H9 (cell line): ENCODE data around the gene PELI3. TPM values are rescaled to one million over a fixed set of nuclear protein-coding genes. Genes with fewer than 3 reads are reported as not detected.
A peak's percentile ranks its signal among the peaks of the same experiment; 100 is the strongest.

ENCODE experiments used
- DNase-seq: peaks from one replicate; pipeline ENCODE4 v3.0.0-alpha.2; 2017
- H2AFZ ChIP-seq: one replicate; pipeline ENCODE4 v1.6.1; 2013; ENCODE audit warnings: mild to moderate bottlenecking, low read length, control low read depth, moderate library complexity
- H2AK5ac ChIP-seq: 2 replicates; pipeline ENCODE4 v1.6.1; 2013; ENCODE audit warnings: low read length, control low read depth, mixed read lengths; ENCODE audit not compliant: insufficient read length
- H2BK120ac ChIP-seq: one replicate; pipeline ENCODE4 v1.6.1; 2013; ENCODE audit warnings: low read depth, mild to moderate bottlenecking, low read length, control low read depth, inconsistent platforms; ENCODE audit not compliant: poor library complexity, severe bottlenecking
- H2BK12ac ChIP-seq: 2 replicates; pipeline ENCODE4 v1.6.1; 2013; ENCODE audit warnings: low read length, control low read depth, mixed read lengths, low read depth; ENCODE audit not compliant: insufficient read length
- H2BK15ac ChIP-seq: 2 replicates; pipeline ENCODE4 v1.6.1; 2013; ENCODE audit warnings: low read depth, low read length, control low read depth
- H2BK20ac ChIP-seq: one replicate; pipeline ENCODE4 v1.6.1; 2013; ENCODE audit warnings: low read depth, mild to moderate bottlenecking, low read length, control low read depth, inconsistent platforms; ENCODE audit not compliant: poor library complexity, severe bottlenecking
- H2BK5ac ChIP-seq: 2 replicates; pipeline ENCODE4 v1.6.1; 2013; ENCODE audit warnings: low read length, control low read depth, mixed read lengths; ENCODE audit not compliant: insufficient read length
- H3K14ac ChIP-seq: 2 replicates; pipeline ENCODE4 v1.6.1; 2013; ENCODE audit warnings: low read length, control low read depth; ENCODE audit not compliant: insufficient read depth
- H3K18ac ChIP-seq: 2 replicates; pipeline ENCODE4 v1.6.1; 2013; ENCODE audit warnings: low read depth, mild to moderate bottlenecking, mixed read lengths, low read length, control low read depth; ENCODE audit not compliant: insufficient read length
- H3K23ac ChIP-seq: 2 replicates; pipeline ENCODE4 v1.6.1; 2013; ENCODE audit warnings: low read length, control low read depth, mixed read lengths, low read depth; ENCODE audit not compliant: insufficient read length
- H3K23me2 ChIP-seq: 2 replicates; pipeline ENCODE4 v1.6.1; 2013; ENCODE audit warnings: low read depth, mild to moderate bottlenecking, mixed read lengths, low read length, control low read depth; ENCODE audit not compliant: insufficient read length, poor library complexity, severe bottlenecking
- H3K27ac ChIP-seq: 2 replicates; pipeline ENCODE4 v1.5.1; 2013; ENCODE audit warnings: low read length, control low read depth, mixed read lengths, low read depth; ENCODE audit not compliant: insufficient read length
- H3K27me3 ChIP-seq: 2 replicates; pipeline ENCODE4 v1.6.1; 2013; ENCODE audit warnings: low read length, control low read depth, inconsistent platforms; ENCODE audit not compliant: insufficient read depth
- H3K4ac ChIP-seq: 2 replicates; pipeline ENCODE4 v1.6.1; 2013; ENCODE audit warnings: low read depth, mild to moderate bottlenecking, control low read depth, inconsistent platforms, low read length, moderate library complexity
- H3K4me1 ChIP-seq: 2 replicates; pipeline ENCODE4 v1.6.1; 2013; ENCODE audit warnings: low read length, control low read depth, inconsistent platforms; ENCODE audit not compliant: insufficient read depth
- H3K4me2 ChIP-seq: 2 replicates; pipeline ENCODE4 v1.6.1; 2013; ENCODE audit warnings: low read length, control low read depth, mixed read lengths; ENCODE audit not compliant: insufficient read length, insufficient read depth
- H3K56ac ChIP-seq: 2 replicates; pipeline ENCODE4 v1.6.1; 2013; ENCODE audit warnings: low read depth, mild to moderate bottlenecking, mixed read lengths, low read length, control low read depth; ENCODE audit not compliant: insufficient read length
- H3K79me1 ChIP-seq: 2 replicates; pipeline ENCODE4 v1.6.1; 2013; ENCODE audit warnings: low read depth, mild to moderate bottlenecking, moderate library complexity, low read length, control low read depth, inconsistent platforms; ENCODE audit not compliant: insufficient read depth, poor library complexity, severe bottlenecking
- H3K79me2 ChIP-seq: 2 replicates; pipeline ENCODE4 v1.6.1; 2013; ENCODE audit warnings: low read length, control low read depth, inconsistent platforms; ENCODE audit not compliant: insufficient read depth
- H3K9ac ChIP-seq: 2 replicates; pipeline ENCODE4 v1.6.1; 2013; ENCODE audit warnings: low read length, control low read depth, mixed read lengths; ENCODE audit not compliant: insufficient read length; ENCODE audit errors: extremely low read depth
- H3K9me3 ChIP-seq: one replicate; pipeline ENCODE4 v1.6.1; 2013; ENCODE audit warnings: low read depth, low read length, inconsistent platforms; ENCODE audit not compliant: control insufficient read depth
- H3T11ph ChIP-seq: one replicate; pipeline ENCODE4 v1.6.1; 2013; ENCODE audit warnings: mild to moderate bottlenecking, low read length, control low read depth, inconsistent platforms
- H4K20me1 ChIP-seq: one replicate; pipeline ENCODE4 v1.6.1; 2013; ENCODE audit not compliant: control insufficient read depth, insufficient read length, insufficient read depth
- H4K5ac ChIP-seq: 2 replicates; pipeline ENCODE4 v1.6.1; 2013; ENCODE audit warnings: low read depth, mild to moderate bottlenecking, mixed read lengths, low read length, control low read depth; ENCODE audit not compliant: insufficient read length
- H4K8ac ChIP-seq: replicated peaks from 2 replicates; pipeline ENCODE4 v1.6.1; 2013; ENCODE audit warnings: low read length, control low read depth, mixed read lengths, low read depth; ENCODE audit not compliant: insufficient read length
- H4K91ac ChIP-seq: 2 replicates; pipeline ENCODE4 v1.6.1; 2013; ENCODE audit warnings: low read depth, mild to moderate bottlenecking, moderate library complexity, mixed read lengths, low read length, control low read depth; ENCODE audit not compliant: insufficient read length
- H3K27ac Mint-ChIP-seq, 3 experiments: 2 replicates in 2 of 3; 3 replicates in 1 of 3; pipeline ENCODE4 v1.8.0; 2020 to 2021; ENCODE audit warnings: mixed read lengths in 3 of 3, mild to moderate bottlenecking in 1 of 3, moderate library complexity in 1 of 3
- H3K27me3 Mint-ChIP-seq: 2 replicates; pipeline ENCODE4 v1.8.0; 2021; ENCODE audit warnings: low read depth, mild to moderate bottlenecking, moderate library complexity, mixed read lengths
- H3K36me3 Mint-ChIP-seq, 3 experiments: 2 replicates in 2 of 3; 3 replicates in 1 of 3; pipeline ENCODE4 v1.8.0; 2020 to 2021; ENCODE audit warnings: low read depth in 3 of 3, mixed read lengths in 3 of 3; ENCODE audit not compliant: insufficient read depth in 1 of 3
- H3K4me1 Mint-ChIP-seq, 2 experiments: 2 replicates each; pipeline ENCODE4 v1.8.0; 2020; ENCODE audit warnings: mixed read lengths in 2 of 2
- H3K4me3 Mint-ChIP-seq, 2 experiments: 2 replicates in 1 of 2; 3 replicates in 1 of 2; pipeline ENCODE4 v1.8.0; 2020 to 2021; ENCODE audit warnings: mild to moderate bottlenecking in 2 of 2, mixed read lengths in 2 of 2, moderate library complexity in 1 of 2
- H3K9me3 Mint-ChIP-seq, 2 experiments: 2 replicates in 1 of 2; 3 replicates in 1 of 2; pipeline ENCODE4 v1.8.0; 2020; ENCODE audit warnings: mild to moderate bottlenecking in 2 of 2, mixed read lengths in 2 of 2, moderate library complexity in 1 of 2
- CTCF ChIP-seq: fragments of 200-600 bp; sonication (generic); conservative IDR thresholded peaks from 3 replicates; pipeline ENCODE4 v1.8.0; 2021; ENCODE audit warnings: antibody characterized with exemption, mild to moderate bottlenecking
- WGBS: extraction: QIAGEN DNeasy Blood & Tissue Kit; methylation state at CpG from one replicate; pipeline ENCODE4 v1.1.7; 2013; ENCODE audit warnings: missing lambda C conversion rate, low lambda C conversion rate, mixed read lengths; ENCODE audit not compliant: insufficient read length; ENCODE audit errors: extremely low coverage; 5-methylcytosine and 5-hydroxymethylcytosine counted together
- total RNA-seq: library from RNA; stranded (reverse); gene quantifications from 2 replicates; pipeline ENCODE4 v1.2.1, GENCODE V29; 2021

PELI3 gene
- total RNA-seq, 1 experiment from 2014 or later, result 10.3 TPM

DNA sequence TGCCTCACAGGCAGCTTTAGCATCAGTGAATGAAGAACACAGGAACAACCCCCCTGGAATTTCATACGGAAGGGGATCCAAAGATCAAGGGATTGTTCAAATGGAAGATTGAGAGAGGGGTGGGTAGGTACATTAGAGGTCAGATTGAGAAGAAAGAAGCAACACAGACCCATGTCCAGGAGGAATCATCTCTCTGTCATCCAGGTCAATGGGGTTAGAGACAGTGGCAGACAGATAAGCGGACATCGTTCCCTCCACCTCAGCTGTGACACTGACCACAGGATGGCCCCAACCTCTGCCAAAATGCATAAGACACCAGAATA lies 47.8 kb upstream of the PELI3 start:
- Mint-ChIP-seq H3K36me3 (peaks cover 0 to 2% (median 1%) of the 10 kb centered on the region in 3 experiments; a peak in 3 of 7 replicates), H3K27ac (no peak overlapping the region), H3K4me3 (peak overlapping the region in 1 of 2 experiments; percentile 74; a peak in 3 of 5 replicates), H3K27me3 (peaks cover 36% of the 10 kb centered on the region), H3K4me1 (peaks cover 58% of the 10 kb centered on the region in 2 experiments), H3K9me3 (no peaks in the 10 kb centered on the region; a peak in 1 of 5 replicates)
- no peak overlapping the region for H2AK5ac ChIP-seq
- no peak for TF ChIP-seq CTCF
- no peak overlapping the region for H3K9ac ChIP-seq
- no peak overlapping the region for H4K8ac ChIP-seq
- no peak overlapping the region for H3K4ac ChIP-seq
- no peak overlapping the region for H3K23ac ChIP-seq
- no peaks in the 10 kb centered on the region for H3K79me2 ChIP-seq
- DNase-seq, result no peak
- H3K23me2 ChIP-seq, result peaks cover 18% of the 10 kb centered on the region
- H3K56ac ChIP-seq, result no peak overlapping the region
- no peak overlapping the region for H4K5ac ChIP-seq
- no peak overlapping the region for H3K14ac ChIP-seq
- no peak overlapping the region for H3T11ph ChIP-seq
- H2BK15ac ChIP-seq, result no peak overlapping the region
- H2BK20ac ChIP-seq, result no peak overlapping the region
- H2AFZ ChIP-seq, result no peak overlapping the region
- WGBS, result no CpG with 5 or more reads among the region's 3 CpGs
- no peaks in the 10 kb centered on the region for H3K79me1 ChIP-seq
- H3K4me2 ChIP-seq, result no peak overlapping the region
- peaks cover 15% of the 10 kb centered on the region for H3K4me1 ChIP-seq
- H3K27ac ChIP-seq, result no peak overlapping the region
- no peak overlapping the region for H4K91ac ChIP-seq
- no peaks in the 10 kb centered on the region for H4K20me1 ChIP-seq
- no peak overlapping the region for H3K18ac ChIP-seq
- H2BK12ac ChIP-seq, result no peak overlapping the region
- no peak overlapping the region for H2BK120ac ChIP-seq
- no peaks in the 10 kb centered on the region for H3K9me3 ChIP-seq
- H3K27me3 ChIP-seq, result peaks cover 19% of the 10 kb centered on the region; the same call in 1 of the 2 replicates
- no peak overlapping the region for H2BK5ac ChIP-seq
